Measurements from ENCODE around the gene CNPY1. TPM values are rescaled to one million over a fixed set of nuclear protein-coding genes. Genes with fewer than 3 reads are reported as not detected.
"Not testable (repeated sequence)": the region's sequence is repeated elsewhere in the genome, so short reads cannot be mapped to it uniquely, and the experiment has no call there.

CNPY1 gene
- polyA plus RNA-seq, 1 of the 3 experiments (the other 2 are of a cell fraction) = not detected

GRCh38 chr7:155521007-155521742, 25.2 kb downstream of the CNPY1 start:
- H3K4me2 ChIP-seq = no peak overlapping the region
- no peaks in the 10 kb centered on the region for H3K4me1 ChIP-seq (ENCODE audit: control insufficient read depth in 1 of 2, insufficient read depth in 2 of 2, low read depth in 1 of 2, low read length in 1 of 2)
- H3K4me3 ChIP-seq (ENCODE audit: low read depth in 2 of 2, low read length in 1 of 2) = no peak overlapping the region
- no peaks in the 10 kb centered on the region for H3K79me2 ChIP-seq (ENCODE audit: insufficient read depth)
- CTCF ChIA-PET = interaction anchor here (0.7 to 3.9 kb wide), 4 partner anchors 8 to 164 kb away, joined by 3 to 14 read pairs (median 4); no protein-coding TSS in a partner anchor
- H3K27ac ChIP-seq (ENCODE audit: low read depth in 2 of 2, low read length in 1 of 2) = no peak overlapping the region
- no peak overlapping the region for H3K9ac ChIP-seq
- WGBS (ENCODE audit: low lambda C conversion rate) = 53% methylated on average over 14 of the region's 14 CpGs
- no peaks in the 10 kb centered on the region for H4K20me1 ChIP-seq (ENCODE audit: insufficient read depth)
- no peak for TF ChIP-seq JUND (IDR thresholded peaks at IDR 0.05)
- TF ChIP-seq, protein P1, sequence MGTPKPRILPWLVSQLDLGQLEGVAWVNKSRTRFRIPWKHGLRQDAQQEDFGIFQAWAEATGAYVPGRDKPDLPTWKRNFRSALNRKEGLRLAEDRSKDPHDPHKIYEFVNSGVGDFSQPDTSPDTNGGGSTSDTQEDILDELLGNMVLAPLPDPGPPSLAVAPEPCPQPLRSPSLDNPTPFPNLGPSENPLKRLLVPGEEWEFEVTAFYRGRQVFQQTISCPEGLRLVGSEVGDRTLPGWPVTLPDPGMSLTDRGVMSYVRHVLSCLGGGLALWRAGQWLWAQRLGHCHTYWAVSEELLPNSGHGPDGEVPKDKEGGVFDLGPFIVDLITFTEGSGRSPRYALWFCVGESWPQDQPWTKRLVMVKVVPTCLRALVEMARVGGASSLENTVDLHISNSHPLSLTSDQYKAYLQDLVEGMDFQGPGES (IDR thresholded peaks at IDR 0.05; ENCODE audit: low read depth, low read length) = no peak
- TF ChIP-seq, protein P2, sequence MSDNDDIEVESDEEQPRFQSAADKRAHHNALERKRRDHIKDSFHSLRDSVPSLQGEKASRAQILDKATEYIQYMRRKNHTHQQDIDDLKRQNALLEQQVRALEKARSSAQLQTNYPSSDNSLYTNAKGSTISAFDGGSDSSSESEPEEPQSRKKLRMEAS (IDR thresholded peaks at IDR 0.05; ENCODE audit: low read depth) = no peak
- no peak for TF ChIP-seq NRF1 (IDR thresholded peaks at IDR 0.05; ENCODE audit: low read depth, low read length)
- H3K36me3 ChIP-seq (replicated peaks in 1 of 2; ENCODE audit: control insufficient read depth in 1 of 2, insufficient read depth in 2 of 2, low read length in 1 of 2) = no peaks in the 10 kb centered on the region
- POLR2A ChIA-PET = no interaction called here
- H3K9me2 ChIP-seq = no peaks in the 10 kb centered on the region
- DNase-seq = no peak
- peaks cover 81% of the 10 kb centered on the region for H3K27me3 ChIP-seq (ENCODE audit: insufficient read depth)
- no peak overlapping the region for H2AFZ ChIP-seq (ENCODE audit: low read depth)
- no peaks in the 10 kb centered on the region for H3F3A ChIP-seq (replicated peaks; ENCODE audit: insufficient read depth)
- no peaks in the 10 kb centered on the region for H3K9me3 ChIP-seq

GRCh38 chr7:155520114-155520513, 26.2 kb downstream of the CNPY1 start:
- Histone ChIP-seq H3F3A (replicated peaks; ENCODE audit: insufficient read depth) (no peaks in the 10 kb centered on the region), H2AFZ (ENCODE audit: low read depth) (no peak overlapping the region), H3K27me3 (ENCODE audit: insufficient read depth) (peaks cover 81% of the 10 kb centered on the region), H3K36me3 (replicated peaks in 1 of 2; ENCODE audit: control insufficient read depth in 1 of 2, insufficient read depth in 2 of 2, low read length in 1 of 2) (no peaks in the 10 kb centered on the region), H4K20me1 (ENCODE audit: insufficient read depth) (no peaks in the 10 kb centered on the region), H3K4me2 (no peak overlapping the region), H3K4me3 (ENCODE audit: low read depth in 2 of 2, low read length in 1 of 2) (no peak overlapping the region), H3K79me2 (ENCODE audit: insufficient read depth) (no peaks in the 10 kb centered on the region), H3K9ac (no peak overlapping the region), H3K4me1 (ENCODE audit: control insufficient read depth in 1 of 2, insufficient read depth in 2 of 2, low read depth in 1 of 2, low read length in 1 of 2) (no peaks in the 10 kb centered on the region), H3K27ac (ENCODE audit: low read depth in 2 of 2, low read length in 1 of 2) (no peak overlapping the region), H3K9me3 (no peaks in the 10 kb centered on the region), H3K9me2 (no peaks in the 10 kb centered on the region)
- TF ChIP-seq RAD21 (IDR thresholded peaks at IDR 0.05; ENCODE audit: low read length) (no peak), MXI1 (IDR thresholded peaks at IDR 0.05; ENCODE audit: low read depth, low read length) (no peak), FOXJ3 (CRISPR knock-in tag; IDR thresholded peaks at IDR 0.05) (no peak), NRF1 (IDR thresholded peaks at IDR 0.05; ENCODE audit: low read depth, low read length) (no peak), PBX3 (IDR thresholded peaks at IDR 0.05) (no peak), FOXM1 (IDR thresholded peaks at IDR 0.05; ENCODE audit: low read depth) (no peak), JUND (IDR thresholded peaks at IDR 0.05) (no peak), MEF2A (IDR thresholded peaks at IDR 0.05; ENCODE audit: borderline replicate concordance, low read depth) (no peak), TCF12 (IDR thresholded peaks at IDR 0.05) (no peak), CTCF (IDR thresholded peaks at IDR 0.05) (no peak)
- TF ChIP-seq, protein P1 (IDR thresholded peaks at IDR 0.05; ENCODE audit: low read depth, low read length) = no peak
- POLR2A ChIA-PET = no interaction called here
- WGBS (ENCODE audit: low lambda C conversion rate) = 6% methylated on average over 7 of the region's 7 CpGs
- CTCF ChIA-PET = interaction anchor here (0.8 to 3.9 kb wide), 5 partner anchors 14 to 106 kb away, joined by 3 to 14 read pairs (median 3); no protein-coding TSS in a partner anchor
- DNase-seq = no peak

DNA sequence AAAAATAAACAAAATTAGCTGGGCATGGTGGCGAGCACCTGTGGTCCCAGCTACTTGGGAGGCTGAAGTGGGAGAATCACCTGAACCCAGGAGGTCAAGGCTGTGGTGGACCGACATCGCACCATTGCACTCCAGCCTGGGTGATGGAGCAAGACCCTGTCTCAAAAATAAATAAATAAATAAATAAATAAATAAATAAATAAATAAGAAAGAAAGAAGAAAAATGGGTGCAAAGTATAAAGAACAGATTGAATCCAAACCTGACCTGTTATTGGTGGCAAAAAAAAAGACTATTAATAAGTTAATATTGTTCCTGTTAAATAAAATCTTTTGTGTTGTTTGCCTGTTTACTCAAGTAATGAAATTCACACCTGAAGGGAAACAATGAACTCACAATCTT, 27.0 kb downstream of the CNPY1 start:
- H3K79me2 ChIP-seq (ENCODE audit: insufficient read depth); H4K20me1 ChIP-seq (ENCODE audit: insufficient read depth); POLR2A ChIA-PET; H2AFZ ChIP-seq (ENCODE audit: low read depth); H3K36me3 ChIP-seq (replicated peaks in 1 of 2; ENCODE audit: control insufficient read depth in 1 of 2, insufficient read depth in 2 of 2, low read length in 1 of 2); DNase-seq; H3K9ac ChIP-seq; H3K4me1 ChIP-seq (ENCODE audit: control insufficient read depth in 1 of 2, insufficient read depth in 2 of 2, low read depth in 1 of 2, low read length in 1 of 2); H3K9me3 ChIP-seq; H3K9me2 ChIP-seq; H3F3A ChIP-seq (replicated peaks; ENCODE audit: insufficient read depth); H3K27ac ChIP-seq (ENCODE audit: low read depth in 2 of 2, low read length in 1 of 2); H3K4me3 ChIP-seq (ENCODE audit: low read depth in 2 of 2, low read length in 1 of 2); H3K4me2 ChIP-seq: not testable (repeated sequence)
- 56% methylated on average over 3 of the region's 3 CpGs for WGBS (ENCODE audit: low lambda C conversion rate)
- CTCF ChIA-PET = interaction anchor here (0.8 to 3.9 kb wide), 5 partner anchors 14 to 106 kb away, joined by 3 to 14 read pairs (median 3); no protein-coding TSS in a partner anchor
- H3K27me3 ChIP-seq (ENCODE audit: insufficient read depth) = peaks cover 82% of the 10 kb centered on the region

Data from SK-N-SH (cell line).